HG03280 (cell line): ENCODE results near the gene STEAP4.

Experiments used
- ATAC-seq: cut with Tn5 transposase; IDR thresholded peaks from one replicate; pipeline ENCODE4 v1.9.1; 2021; ENCODE audit warnings: mild to moderate bottlenecking, moderate library complexity; ENCODE audit not compliant: unreplicated experiment

Gene STEAP4

DNA sequence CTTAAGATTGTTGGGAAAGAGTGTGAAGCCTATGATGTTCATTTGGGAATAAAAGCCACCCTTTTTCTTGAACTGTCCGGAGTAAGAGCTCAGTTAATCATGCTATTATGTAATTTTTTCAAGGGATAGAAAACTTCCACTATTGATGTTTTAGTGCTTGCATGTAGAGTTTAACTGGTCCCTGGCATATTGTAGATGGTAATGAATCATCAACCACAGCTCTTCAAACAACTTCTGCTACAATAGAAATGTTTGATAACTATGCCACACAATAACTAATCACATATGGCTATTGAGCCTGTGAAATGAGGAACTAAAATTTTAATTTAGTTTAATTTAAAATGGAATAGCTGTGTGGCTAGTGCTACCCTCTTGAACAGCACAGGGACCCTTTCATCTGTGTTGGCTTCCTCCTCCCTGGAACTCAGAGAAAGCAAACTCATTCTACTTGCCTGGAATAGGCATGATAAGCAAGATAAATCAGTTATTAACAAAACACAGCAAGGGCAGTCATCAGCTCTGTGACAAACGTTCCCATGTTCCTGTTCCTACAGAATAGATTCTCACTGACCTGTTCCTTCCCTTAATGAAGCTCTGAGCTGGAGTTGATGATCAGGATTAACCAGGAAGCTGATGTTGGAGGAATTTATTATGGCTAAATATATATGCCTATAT lies 82.0 kb downstream of the STEAP4 start:
- ATAC-seq = no peak

DNA sequence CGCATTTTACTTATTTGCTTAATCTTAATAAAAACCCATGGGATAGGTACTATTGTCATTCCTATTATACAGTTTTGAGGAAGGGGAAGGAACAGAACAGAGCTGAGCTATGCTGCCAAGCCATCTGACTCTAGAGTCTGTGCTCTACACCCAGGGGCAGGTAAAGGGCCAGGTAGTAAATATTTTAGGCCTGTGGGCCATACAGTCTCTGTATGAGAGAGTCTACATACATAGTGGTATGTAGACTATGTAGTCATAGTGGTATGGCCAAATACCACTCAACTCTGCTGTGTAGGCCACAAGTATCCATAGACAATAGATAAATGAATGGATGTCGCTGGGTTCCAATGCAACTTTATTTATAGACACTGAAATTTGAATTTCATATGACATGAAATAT lies 83.4 kb downstream of the STEAP4 start:
- ATAC-seq = no peak
